ENCODE results near the gene BEGAIN.

- TF ChIP-seq EZH2phosphoT487 (IDR thresholded peaks at IDR 0.05; ENCODE audit: insufficient read depth, low read depth): no peak
- no peak for TF ChIP-seq EZH2 (IDR thresholded peaks at IDR 0.05; ENCODE audit: insufficient read depth, poor library complexity, severe bottlenecking)
Measured at GRCh38 chr14:100526632-100527031, 60.6 kb downstream of the BEGAIN start.

All from GM23248 (cell line).